Thymus (tissue), 11 donors: Measurements from ENCODE around the gene TFCP2. TPM values are rescaled to one million over a fixed set of nuclear protein-coding genes. Genes with fewer than 3 reads are reported as not detected.

Source experiments
- DNase-seq, 9 donors: peaks; one replicate each; pipeline ENCODE4 v3.0.0-alpha.2; 2013; ENCODE audit warnings: low spot score in 9 of 9, low read depth in 6 of 9, missing footprints in 1 of 9
- H3K27ac ChIP-seq, 2 donors: one replicate each; pipeline ENCODE4 v1.5.1; 2013; ENCODE audit warnings: control low read depth in 1 of 2, low read depth in 1 of 2, low read length in 1 of 2, mild to moderate bottlenecking in 1 of 2, moderate library complexity in 1 of 2
- H3K27me3 ChIP-seq, 2 donors: one replicate each; pipeline ENCODE4 v1.5.1; 2013; ENCODE audit warnings: low read length in 1 of 2; ENCODE audit not compliant: control insufficient read depth in 2 of 2, insufficient read depth in 1 of 2
- H3K36me3 ChIP-seq, 2 donors: one replicate each; pipeline ENCODE4 v1.5.1; 2013; ENCODE audit warnings: low read length in 1 of 2, mild to moderate bottlenecking in 1 of 2, moderate library complexity in 1 of 2; ENCODE audit not compliant: control insufficient read depth in 2 of 2, insufficient read depth in 2 of 2
- H3K4me1 ChIP-seq, 2 donors: one replicate each; pipeline ENCODE4 v1.5.1; 2013; ENCODE audit warnings: low read length in 2 of 2; ENCODE audit not compliant: control insufficient read depth in 2 of 2, insufficient read depth in 2 of 2
- H3K4me3 ChIP-seq, 2 donors: one replicate each; pipeline ENCODE4 v1.5.1; 2013; ENCODE audit warnings: low read length in 2 of 2, control low read depth in 1 of 2, mild to moderate bottlenecking in 1 of 2
- H3K9me3 ChIP-seq, 2 donors: one replicate each; pipeline ENCODE4 v1.5.1; 2013; ENCODE audit warnings: low read length in 1 of 2, mild to moderate bottlenecking in 1 of 2; ENCODE audit not compliant: control insufficient read depth in 2 of 2, insufficient read depth in 1 of 2
- WGBS: extraction: QIAGEN DNeasy Blood & Tissue Kit; methylation state at CpG from one replicate; pipeline ENCODE4 v1.1.7; 2013; 5-methylcytosine and 5-hydroxymethylcytosine counted together
- polyA plus RNA-seq: library from polyadenylated mRNA; stranded (reverse); fragments of 200-250 nt; gene quantifications from one replicate; pipeline ENCODE4 v1.2.3, GENCODE V29; 2013
- total RNA-seq: library from RNA; stranded (reverse); fragments of 120-200 nt; gene quantifications from one replicate; pipeline ENCODE4 v1.2.4, GENCODE V29; 2013
- donor health status: healthy.

The TFCP2 gene
- total and polyA plus RNA-seq, 2 donors = 11.7 to 25.3 TPM

GRCh38 chr12:51189790-51190355 lies 16.9 kb upstream of the TFCP2 start:
- Histone ChIP-seq H3K27ac (no peak overlapping the region), H3K4me3 (no peak overlapping the region), H3K36me3 (no peaks in the 10 kb centered on the region), H3K27me3 (no peaks in the 10 kb centered on the region), H3K4me1 (peaks cover 0 to 30% of the 10 kb centered on the region in 2 donors), H3K9me3 (no peaks in the 10 kb centered on the region)
- 95% methylated on average over 14 of the region's 14 CpGs for WGBS
- no peak for DNase-seq

- Histone ChIP-seq H3K27ac (peak overlapping the region in 1 of 2 donors; percentile 77), H3K27me3 (no peaks in the 10 kb centered on the region), H3K36me3 (no peaks in the 10 kb centered on the region), H3K4me1 (peaks cover 0 to 35% of the 10 kb centered on the region in 2 donors), H3K9me3 (no peaks in the 10 kb centered on the region), H3K4me3 (no peak overlapping the region)
- 92% methylated on average over 14 of the region's 14 CpGs for WGBS
- DNase-seq = peak in 1 of 9 donors; percentile 10
These were observed 15.6 kb upstream of the TFCP2 start for GRCh38 chr12:51188359-51189051.

- peak overlapping the region; percentile 2 to 67 for H3K27ac ChIP-seq
- no peaks in the 10 kb centered on the region for H3K27me3 ChIP-seq
- H3K36me3 ChIP-seq = no peaks in the 10 kb centered on the region
- 65% methylated on average over 5 of the region's 5 CpGs for WGBS
- no peaks in the 10 kb centered on the region for H3K9me3 ChIP-seq
- no peak overlapping the region for H3K4me3 ChIP-seq
- DNase-seq = peak in 1 of 9 donors; percentile 25
- H3K4me1 ChIP-seq = peaks cover 0 to 37% of the 10 kb centered on the region in 2 donors
These were observed 14.5 kb upstream of the TFCP2 start for GRCh38 chr12:51187370-51187987.

- 65% methylated on average over 3 of the region's 3 CpGs for WGBS
- no peaks in the 10 kb centered on the region for H3K27me3 ChIP-seq
These were observed 13.6 kb upstream of the TFCP2 start for GRCh38 chr12:51186465-51187085.

GRCh38 chr12:51185171-51185717 lies 12.3 kb upstream of the TFCP2 start:
- Histone ChIP-seq H3K4me3 (no peak overlapping the region), H3K36me3 (no peaks in the 10 kb centered on the region), H3K9me3 (no peaks in the 10 kb centered on the region), H3K4me1 (peaks cover 0 to 34% of the 10 kb centered on the region in 2 donors), H3K27me3 (no peaks in the 10 kb centered on the region), H3K27ac (no peak overlapping the region)
- WGBS = 98% methylated on average over 6 of the region's 6 CpGs
- no peak for DNase-seq

More at GRCh38 chr12:51186465-51187085, 13.6 kb upstream of the TFCP2 start:
- no peak overlapping the region for H3K4me3 ChIP-seq
- peaks cover 0 to 37% of the 10 kb centered on the region in 2 donors for H3K4me1 ChIP-seq
- H3K36me3 ChIP-seq = no peaks in the 10 kb centered on the region
- H3K9me3 ChIP-seq = no peaks in the 10 kb centered on the region
- H3K27ac ChIP-seq = peak overlapping the region in 1 of 2 donors; percentile 48
- peak in 2 of 9 donors; percentile 37 to 57 for DNase-seq

- Histone ChIP-seq H3K36me3 (no peaks in the 10 kb centered on the region), H3K9me3 (no peaks in the 10 kb centered on the region), H3K4me1 (peaks cover 0 to 34% of the 10 kb centered on the region in 2 donors), H3K27me3 (no peaks in the 10 kb centered on the region), H3K4me3 (no peak overlapping the region), H3K27ac (no peak overlapping the region)
- DNase-seq = peak in 1 of 9 donors; percentile 6
- 90% methylated on average over 3 of the region's 3 CpGs for WGBS
These were observed 10.9 kb upstream of the TFCP2 start for GRCh38 chr12:51183816-51184215.

GRCh38 chr12:51183349-51183748 lies 10.4 kb upstream of the TFCP2 start:
- Histone ChIP-seq H3K36me3 (no peaks in the 10 kb centered on the region), H3K27me3 (no peaks in the 10 kb centered on the region), H3K27ac (no peak overlapping the region), H3K4me3 (no peak overlapping the region), H3K4me1 (peaks cover 0 to 33% of the 10 kb centered on the region in 2 donors), H3K9me3 (no peaks in the 10 kb centered on the region)
- no peak for DNase-seq
- 86% methylated on average over 3 of the region's 3 CpGs for WGBS

GRCh38 chr12:51181558-51181957 lies 8.6 kb upstream of the TFCP2 start:
- DNase-seq = no peak
- Histone ChIP-seq H3K9me3 (no peaks in the 10 kb centered on the region), H3K4me3 (no peak overlapping the region), H3K27me3 (no peaks in the 10 kb centered on the region), H3K4me1 (peaks cover 0 to 15% of the 10 kb centered on the region in 2 donors), H3K27ac (no peak overlapping the region), H3K36me3 (no peaks in the 10 kb centered on the region)
- 95% methylated on average over 5 of the region's 5 CpGs for WGBS
